HCT116 (cell line): ENCODE measurements around the gene NAV3. TPM values are rescaled to one million over a fixed set of nuclear protein-coding genes. Genes with fewer than 3 reads are reported as not detected.

Experiments
- ATAC-seq: fragments of 200-7000 bp; cut with Tn5 transposase; 2 replicates; pipeline ENCODE4 v1.9.1; 2020; ENCODE audit warnings: mild to moderate bottlenecking, moderate library complexity
- BruUV-seq: library from RNA; stranded (reverse); fragments of 400-500 nt; replicated peaks from 2 replicates; lab custom pipeline; 2021; lab: Mats Ljungman, UMichigan
- CTCF ChIA-PET: fragments of 300-600 bp; sonication (Branson Sonifier 250); formaldehyde crosslinking; loops from one replicate; lab custom pipeline; 2021; ENCODE audit warnings: antibody characterized with exemption; lab: Charles Lee
- POLR2A ChIA-PET: fragments of 300-600, 350-600 bp; sonication (Branson Sonifier 250); formaldehyde crosslinking; loops from one replicate; lab custom pipeline; 2021; ENCODE audit warnings: antibody characterized with exemption; lab: Charles Lee
- RAD21 ChIA-PET, 2 experiments: fragments of 300-600 bp; sonication (Branson Sonifier 250); formaldehyde crosslinking; loops; one replicate each; lab custom pipeline; 2023; ENCODE audit warnings: low total read pairs in 2 of 2; ENCODE audit not compliant: uncharacterized antibody in 2 of 2, unreplicated experiment in 2 of 2, low non-redundant PET in 1 of 2; lab: Charles Lee
- DNase-seq: peaks from one replicate; pipeline ENCODE4 v3.0.0-alpha.2; 2010; ENCODE audit warnings: low read depth, low spot score
- H2AFZ ChIP-seq: fragments of 200-600 bp; shearing (Covaris generic), sonication (generic); 2 replicates; pipeline ENCODE4 v1.6.1; 2017; ENCODE audit warnings: low read depth, mixed run types, mixed read lengths, antibody characterized with exemption, low read length; ENCODE audit not compliant: poor library complexity, severe bottlenecking
- H3K27ac ChIP-seq: 2 replicates; pipeline ENCODE4 v1.5.1; 2012; ENCODE audit warnings: low read depth, low read length
- H3K27me3 ChIP-seq: fragments of 200-600 bp; sonication (generic); 2 replicates; pipeline ENCODE4 v1.6.1; 2016; ENCODE audit warnings: mixed run types, low read length, mixed read lengths; ENCODE audit not compliant: insufficient read depth
- H3K36me3 ChIP-seq, 2 experiments: fragments of 200-500 bp in 1 of 2; fragments of 200-600 bp in 1 of 2; sonication (Bioruptor generic) in 1 of 2; sonication (generic) in 1 of 2; 2 replicates each; pipeline versions ENCODE4 v1.5.1 to v1.6.1; 2014 to 2016; ENCODE audit warnings: low read length in 2 of 2, inconsistent platforms in 1 of 2, mixed read lengths in 1 of 2, mixed run types in 1 of 2; ENCODE audit not compliant: insufficient read depth in 2 of 2, control insufficient read depth in 1 of 2
- H3K4me1 ChIP-seq, 2 experiments: fragments of 200-600 bp in 1 of 2; sonication (generic) in 1 of 2; 2 replicates each; pipeline versions ENCODE4 v1.5.1 to v1.6.1; 2012 to 2017; ENCODE audit warnings: low read length in 2 of 2, inconsistent platforms in 1 of 2, mild to moderate bottlenecking in 1 of 2, mixed read lengths in 1 of 2, mixed run types in 1 of 2, moderate library complexity in 1 of 2; ENCODE audit not compliant: insufficient read depth in 2 of 2, control insufficient read depth in 1 of 2
- H3K4me2 ChIP-seq: fragments of 200-600 bp; sonication (generic); 2 replicates; pipeline ENCODE4 v1.6.1; 2017; ENCODE audit warnings: mixed run types, low read length, mixed read lengths
- H3K4me3 ChIP-seq, 2 experiments: fragments of 200-600 bp in 1 of 2; sonication (generic) in 1 of 2; replicated peaks in 1 of 2; 2 replicates each; pipeline ENCODE4 v1.5.1; 2011 to 2016; ENCODE audit warnings: low read length in 2 of 2, control low read depth in 1 of 2, low read depth in 1 of 2, mild to moderate bottlenecking in 1 of 2, mixed read lengths in 1 of 2, mixed run types in 1 of 2
- H3K79me2 ChIP-seq: fragments of 200-600 bp; sonication (generic); 2 replicates; pipeline ENCODE4 v1.6.1; 2017; ENCODE audit warnings: mild to moderate bottlenecking, mixed run types, low read length, moderate library complexity, mixed read lengths; ENCODE audit not compliant: insufficient read depth
- H3K9ac ChIP-seq: fragments of 200-600 bp; sonication (generic); 2 replicates; pipeline ENCODE4 v1.6.1; 2016; ENCODE audit warnings: low read length, mixed read lengths
- H3K9me2 ChIP-seq: fragments of 200-600 bp; sonication (generic), shearing (Covaris generic); 2 replicates; pipeline ENCODE4 v1.6.1; 2017; ENCODE audit warnings: mixed run types, mild to moderate bottlenecking, moderate library complexity; ENCODE audit not compliant: insufficient read depth
- H3K9me3 ChIP-seq, 2 experiments: fragments of 200-500 bp in 1 of 2; fragments of 200-600 bp in 1 of 2; sonication (Bioruptor generic) in 1 of 2; sonication (generic) in 1 of 2; 2 replicates each; pipeline ENCODE4 v1.6.1; 2014 to 2017; ENCODE audit warnings: low read length in 2 of 2, mixed read lengths in 2 of 2, inconsistent platforms in 1 of 2, low read depth in 1 of 2, mild to moderate bottlenecking in 1 of 2, mixed run types in 1 of 2, moderate library complexity in 1 of 2; ENCODE audit not compliant: control insufficient read depth in 1 of 2, insufficient read depth in 1 of 2
- H4K20me1 ChIP-seq: fragments of 200-600 bp; sonication (generic), shearing (Covaris generic); 2 replicates; pipeline ENCODE4 v1.6.1; 2017; ENCODE audit warnings: mixed run types, mild to moderate bottlenecking, moderate library complexity; ENCODE audit not compliant: insufficient read depth
- ATF3 ChIP-seq: IDR thresholded peaks from 2 replicates; pipeline ENCODE4 v1.6.1; 2012
- CBX3 ChIP-seq: IDR thresholded peaks from 2 replicates; pipeline ENCODE4 v1.6.1; 2012; ENCODE audit warnings: low read depth
- CTCF ChIP-seq, 3 experiments: fragments of 200-600 bp in 1 of 3; sonication (generic) in 1 of 3; IDR thresholded peaks in 2 of 3; conservative IDR thresholded peaks in 1 of 3; 2 replicates each; pipeline ENCODE4 v1.5.1; 2012 to 2017; ENCODE audit warnings: low read depth in 2 of 3, low read length in 2 of 3, antibody characterized with exemption in 1 of 3, borderline replicate concordance in 1 of 3, control low read depth in 1 of 3, mild to moderate bottlenecking in 1 of 3, mixed read lengths in 1 of 3, mixed run types in 1 of 3, moderate library complexity in 1 of 3; ENCODE audit not compliant: insufficient read depth in 1 of 3
- EZH2 ChIP-seq: fragments of 200-600 bp; sonication (generic); IDR thresholded peaks from 2 replicates; pipeline ENCODE4 v1.6.1; 2017; ENCODE audit warnings: antibody characterized with exemption, mixed run types
- EZH2phosphoT487 ChIP-seq: fragments of 200-600 bp; IDR thresholded peaks from 2 replicates; pipeline ENCODE4 v1.6.1; 2018; ENCODE audit warnings: antibody characterized with exemption, borderline replicate concordance
- FOSL1 ChIP-seq: IDR thresholded peaks from 2 replicates; pipeline ENCODE4 v1.6.1; 2012; ENCODE audit warnings: low read depth
- JUND ChIP-seq: IDR thresholded peaks from 2 replicates; pipeline ENCODE4 v1.6.1; 2012
- MAX ChIP-seq: IDR thresholded peaks from 2 replicates; pipeline ENCODE4 v1.6.1; 2012
- POLR2AphosphoS5 ChIP-seq: IDR thresholded peaks from 2 replicates; pipeline ENCODE4 v1.6.1; 2011; ENCODE audit warnings: mild to moderate bottlenecking, low read depth, low read length, moderate library complexity
- RAD21 ChIP-seq: IDR thresholded peaks from 2 replicates; pipeline ENCODE4 v1.6.1; 2012; ENCODE audit warnings: low read depth, mild to moderate bottlenecking
- SIN3A ChIP-seq: IDR thresholded peaks from 2 replicates; pipeline ENCODE4 v1.6.1; 2012; ENCODE audit warnings: low read depth
- YY1 ChIP-seq: IDR thresholded peaks from 2 replicates; pipeline ENCODE4 v1.6.1; 2011; ENCODE audit warnings: low read length, low read depth, moderate library complexity, mild to moderate bottlenecking; ENCODE audit not compliant: insufficient replicate concordance; ENCODE audit errors: extremely low read depth
- ZNF274 ChIP-seq: fragments of 200-500 bp; sonication (Bioruptor generic); IDR thresholded peaks from 2 replicates; pipeline ENCODE4 v1.6.1; 2014; ENCODE audit warnings: mild to moderate bottlenecking, low read depth, low read length, inconsistent platforms
- intact Hi-C: fragments of 100-400 bp; cut with micrococcal nuclease; formaldehyde crosslinking; loops from 2 replicates; pipeline ENCODE4 v1.10.0; 2022
- total RNA-seq: library from RNA; stranded (reverse); gene quantifications from one replicate; pipeline ENCODE4 v1.2.1, GENCODE V29; 2021; ENCODE audit not compliant: unreplicated experiment

NAV3 gene
- total RNA-seq, 1 experiment from 2014 or later: 7.8 TPM

- H3K4me2 ChIP-seq: no peak overlapping the region
- H3K79me2 ChIP-seq: no peaks in the 10 kb centered on the region
- CTCF ChIA-PET: interaction anchor here (1.6 kb wide), 1 partner anchor 13 kb away, joined by 7 read pairs; no protein-coding TSS in a partner anchor
- H3K4me1 ChIP-seq: peaks cover 26 to 54% of the 10 kb centered on the region in 2 experiments
- H3K36me3 ChIP-seq: no peaks in the 10 kb centered on the region
- POLR2A ChIA-PET: no interaction called here
- H2AFZ ChIP-seq: peak overlapping the region; percentile 83
- no peak for ATAC-seq
- no peak overlapping the region for H3K4me3 ChIP-seq
- no peak overlapping the region for H3K9ac ChIP-seq
- no peaks in the 10 kb centered on the region for H3K9me2 ChIP-seq
- H3K27ac ChIP-seq: no peak overlapping the region
- no peaks in the 10 kb centered on the region for H3K27me3 ChIP-seq
- BruUV-seq: no TSS peak
- intact Hi-C loops: loop anchor here (10.0 kb wide), 1 partner anchor 874 kb away; the partner anchor contains the start of gene E2F7
- RAD21 ChIA-PET: no interaction called here
- no peak for TF ChIP-seq YY1
- no peak for TF ChIP-seq EZH2phosphoT487
- no peak for TF ChIP-seq SIN3A
- TF ChIP-seq POLR2AphosphoS5: no peak
- TF ChIP-seq RAD21: no peak
- no peak for TF ChIP-seq CBX3
- no peak for TF ChIP-seq ATF3
- TF ChIP-seq MAX: no peak
- no peak for TF ChIP-seq CTCF (IDR thresholded peaks at IDR 0.05 in 2 of 3, conservative IDR thresholded peaks at IDR 0.05 in 1 of 3; ENCODE audit: borderline replicate concordance in 1 of 3, insufficient read depth in 1 of 3, low read depth in 2 of 3, low read length in 2 of 3)
- no peak for TF ChIP-seq FOSL1
- no peak for TF ChIP-seq EZH2
- no peak for TF ChIP-seq JUND
- no peak for TF ChIP-seq ZNF274
- TF ChIP-seq, all 23 proteins: peak for 0
- no peak for DNase-seq
- H3K9me3 ChIP-seq: no peaks in the 10 kb centered on the region
- H4K20me1 ChIP-seq: no peaks in the 10 kb centered on the region
Measured at GRCh38 chr12:77938301-77938700, 107.6 kb downstream of the NAV3 start.
